IPS DF 6.9 (cell line): ENCODE measurements around the gene SGMS1.

Experiments
- DNase-seq: peaks from one replicate; pipeline ENCODE4 v3.0.0-alpha.2; 2013; ENCODE audit warnings: low read depth, low spot score
- H3K27ac ChIP-seq: one replicate; pipeline ENCODE4 v1.5.1; 2013; ENCODE audit warnings: low read length, control low read depth
- H3K27me3 ChIP-seq: 2 replicates; pipeline ENCODE4 v1.6.1; 2013; ENCODE audit warnings: mild to moderate bottlenecking, low read length; ENCODE audit not compliant: control insufficient read depth, insufficient read depth
- H3K36me3 ChIP-seq: 2 replicates; pipeline ENCODE4 v1.6.1; 2013; ENCODE audit warnings: low read length; ENCODE audit not compliant: control insufficient read depth, insufficient read depth
- H3K4me1 ChIP-seq: 2 replicates; pipeline ENCODE4 v1.6.1; 2013; ENCODE audit warnings: low read length; ENCODE audit not compliant: control insufficient read depth, insufficient read depth
- H3K4me3 ChIP-seq: 2 replicates; pipeline ENCODE4 v1.5.1; 2013; ENCODE audit warnings: mild to moderate bottlenecking, low read length
- H3K9me3 ChIP-seq: 2 replicates; pipeline ENCODE4 v1.6.1; 2013; ENCODE audit warnings: low read length, inconsistent platforms; ENCODE audit not compliant: control insufficient read depth, insufficient read depth
- WGBS: extraction: QIAGEN DNeasy Blood & Tissue Kit; methylation state at CpG from one replicate; pipeline ENCODE4 v1.1.7; 2013; ENCODE audit warnings: mixed read lengths, missing lambda C conversion rate; ENCODE audit not compliant: insufficient read length, insufficient coverage; 5-methylcytosine and 5-hydroxymethylcytosine counted together

Gene SGMS1

DNA sequence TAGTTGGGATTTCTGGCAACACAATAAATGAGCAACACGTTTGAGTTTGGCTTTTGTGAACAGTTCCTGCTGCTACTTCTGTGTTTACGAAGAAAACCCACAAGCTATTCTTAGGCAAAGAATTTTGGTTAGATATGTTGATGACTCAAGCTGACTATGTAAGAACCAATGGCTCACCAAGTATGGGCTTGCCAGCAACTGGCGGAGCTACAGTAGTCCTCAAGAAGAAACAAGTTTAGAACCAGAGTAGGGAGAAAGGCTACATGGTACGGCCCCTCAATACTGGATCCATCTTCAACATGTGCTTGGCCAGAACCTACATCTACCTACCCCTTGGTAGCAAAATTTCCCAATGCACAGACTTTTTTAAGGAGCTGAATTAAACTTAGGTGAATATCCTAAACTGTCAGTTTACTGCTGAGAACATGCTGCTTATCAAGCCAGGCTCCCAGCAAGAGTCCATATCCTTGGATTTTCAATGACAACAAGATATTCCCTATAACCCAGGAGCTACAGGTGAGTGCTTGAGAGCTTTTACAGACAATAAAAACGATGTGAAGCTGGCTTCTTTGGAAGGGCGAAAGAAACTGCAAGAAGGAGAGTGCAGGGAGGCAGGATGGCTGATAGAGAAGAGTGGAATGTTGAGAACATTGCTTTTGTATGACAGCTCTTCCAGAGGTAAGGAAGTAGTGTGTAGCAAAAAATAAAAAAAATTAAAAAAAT is 298.1 kb downstream of the SGMS1 start:
- Histone ChIP-seq H3K4me3 (no peak overlapping the region), H3K27me3 (no peaks in the 10 kb centered on the region), H3K9me3 (no peaks in the 10 kb centered on the region), H3K27ac (no peak overlapping the region), H3K4me1 (peaks cover 8% of the 10 kb centered on the region; the same call in 1 of the 2 replicates), H3K36me3 (no peaks in the 10 kb centered on the region)
- DNase-seq: peak; percentile 7
- WGBS: no CpG with 5 or more reads among the region's 6 CpGs

DNA sequence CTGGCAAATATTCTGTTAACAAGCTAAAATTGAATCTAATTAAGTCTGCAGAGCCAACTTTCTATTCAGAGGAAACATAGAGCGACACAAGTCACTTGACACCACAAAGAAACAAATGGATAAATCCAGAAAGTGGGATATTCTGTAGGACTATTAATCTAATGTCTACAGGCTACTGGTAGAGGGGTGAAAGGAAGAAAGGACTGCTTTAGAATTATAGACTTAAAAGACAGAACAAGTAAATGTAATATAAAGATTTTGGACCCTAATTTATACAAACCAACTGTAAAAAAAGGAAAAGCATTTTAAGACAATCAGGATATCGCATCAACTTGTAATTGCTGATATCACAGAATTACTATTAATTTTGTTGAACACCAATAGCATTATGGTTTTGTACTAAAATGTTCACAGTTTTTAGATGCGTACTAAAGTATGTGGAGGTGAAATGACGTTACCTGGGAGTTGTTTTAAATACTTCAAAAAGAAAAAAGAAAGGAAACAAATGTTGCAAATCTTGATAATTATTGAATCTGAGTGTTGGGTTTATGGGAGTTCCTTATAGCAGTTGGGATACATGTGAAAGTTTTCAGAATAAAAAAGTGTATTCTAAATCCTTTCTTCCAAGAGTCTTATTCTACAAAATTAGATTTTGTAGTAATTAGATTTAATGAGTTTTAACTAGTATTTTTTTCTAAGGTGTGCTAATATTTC is 298.9 kb downstream of the SGMS1 start:
- no peaks in the 10 kb centered on the region for H3K36me3 ChIP-seq
- peaks cover 8% of the 10 kb centered on the region; the same call in 1 of the 2 replicates for H3K4me1 ChIP-seq
- WGBS: no CpG with 5 or more reads among the region's 4 CpGs
- H3K27ac ChIP-seq: no peak overlapping the region
- DNase-seq: no peak
- no peaks in the 10 kb centered on the region for H3K27me3 ChIP-seq
- H3K9me3 ChIP-seq: no peaks in the 10 kb centered on the region
- H3K4me3 ChIP-seq: no peak overlapping the region

DNA sequence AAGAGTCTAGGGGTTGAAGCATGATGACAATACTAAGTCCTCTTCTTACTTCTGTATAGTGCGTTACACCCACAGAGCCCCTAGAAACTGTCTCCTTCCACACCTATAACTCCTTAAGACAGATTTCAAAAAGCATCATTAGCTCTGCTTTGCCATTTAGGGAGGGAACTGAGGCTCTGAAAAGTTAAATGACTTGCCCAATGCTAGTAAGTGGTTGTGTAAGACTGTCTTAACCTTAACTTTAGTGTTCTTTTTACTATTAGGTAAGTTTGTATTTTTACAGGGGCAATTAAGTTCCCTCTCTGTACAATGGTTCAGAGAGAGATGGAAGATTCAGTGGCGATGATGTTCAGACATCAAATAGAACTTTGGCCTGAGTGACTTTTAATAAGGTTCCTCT is 299.7 kb downstream of the SGMS1 start:
- no CpG with 5 or more reads among the region's 2 CpGs for WGBS
- Histone ChIP-seq H3K4me3 (no peak overlapping the region), H3K27me3 (no peaks in the 10 kb centered on the region), H3K4me1 (peaks cover 8% of the 10 kb centered on the region; the same call in 1 of the 2 replicates), H3K27ac (no peak overlapping the region), H3K9me3 (no peaks in the 10 kb centered on the region), H3K36me3 (no peaks in the 10 kb centered on the region)
- no peak for DNase-seq

DNA sequence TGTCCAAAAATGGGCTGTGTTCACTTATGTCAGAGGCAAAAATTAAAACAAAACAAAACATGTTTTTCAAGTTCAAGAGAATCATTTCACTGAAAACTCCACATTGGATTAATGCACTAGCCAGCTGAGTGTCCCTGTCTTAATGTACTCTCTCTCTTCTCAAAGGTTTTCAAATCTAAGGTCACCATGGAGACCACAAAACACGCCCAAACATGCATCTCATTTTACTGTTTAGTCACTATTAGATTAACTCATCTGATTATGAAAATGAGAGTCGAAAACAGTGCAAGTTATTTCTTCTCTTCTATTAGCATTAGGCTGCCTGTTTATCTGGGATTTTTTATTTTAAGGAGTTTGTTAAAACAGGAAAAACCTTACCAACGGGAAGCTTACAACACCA is 301.7 kb downstream of the SGMS1 start:
- Histone ChIP-seq H3K27me3 (no peaks in the 10 kb centered on the region), H3K4me1 (peaks cover 8% of the 10 kb centered on the region; the same call in 1 of the 2 replicates), H3K4me3 (no peak overlapping the region), H3K27ac (no peak overlapping the region), H3K9me3 (no peaks in the 10 kb centered on the region), H3K36me3 (no peaks in the 10 kb centered on the region)
- no peak for DNase-seq
- no CpG with 5 or more reads among the region's 3 CpGs for WGBS

DNA sequence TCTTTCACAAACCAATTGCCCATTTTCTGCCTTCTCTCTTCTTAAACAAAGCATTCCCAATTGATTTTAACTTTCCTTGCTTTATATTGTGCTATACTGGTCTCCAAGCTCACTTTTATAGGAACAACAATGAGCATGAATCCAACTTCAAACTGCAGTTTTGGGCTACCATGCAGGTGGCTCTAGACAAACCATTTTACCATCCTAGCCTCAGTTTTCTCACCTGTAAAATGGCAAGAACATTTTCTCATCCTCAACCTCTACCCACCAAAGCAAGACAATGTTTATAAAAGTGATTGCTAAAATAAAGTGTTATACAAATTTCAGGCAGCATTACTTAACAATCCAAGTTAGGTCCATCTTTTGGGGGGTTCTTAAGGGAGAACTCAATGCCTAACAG is 305.6 kb downstream of the SGMS1 start:
- H3K27me3 ChIP-seq: no peaks in the 10 kb centered on the region
- no peak overlapping the region for H3K27ac ChIP-seq
- no peak overlapping the region for H3K4me3 ChIP-seq
- no peak for DNase-seq
- 0 out of 2 replicates have a peak, but pooled peaks cover 2% of the 10 kb centered on the region for H3K4me1 ChIP-seq
- no peaks in the 10 kb centered on the region for H3K9me3 ChIP-seq
- no peaks in the 10 kb centered on the region for H3K36me3 ChIP-seq

DNA sequence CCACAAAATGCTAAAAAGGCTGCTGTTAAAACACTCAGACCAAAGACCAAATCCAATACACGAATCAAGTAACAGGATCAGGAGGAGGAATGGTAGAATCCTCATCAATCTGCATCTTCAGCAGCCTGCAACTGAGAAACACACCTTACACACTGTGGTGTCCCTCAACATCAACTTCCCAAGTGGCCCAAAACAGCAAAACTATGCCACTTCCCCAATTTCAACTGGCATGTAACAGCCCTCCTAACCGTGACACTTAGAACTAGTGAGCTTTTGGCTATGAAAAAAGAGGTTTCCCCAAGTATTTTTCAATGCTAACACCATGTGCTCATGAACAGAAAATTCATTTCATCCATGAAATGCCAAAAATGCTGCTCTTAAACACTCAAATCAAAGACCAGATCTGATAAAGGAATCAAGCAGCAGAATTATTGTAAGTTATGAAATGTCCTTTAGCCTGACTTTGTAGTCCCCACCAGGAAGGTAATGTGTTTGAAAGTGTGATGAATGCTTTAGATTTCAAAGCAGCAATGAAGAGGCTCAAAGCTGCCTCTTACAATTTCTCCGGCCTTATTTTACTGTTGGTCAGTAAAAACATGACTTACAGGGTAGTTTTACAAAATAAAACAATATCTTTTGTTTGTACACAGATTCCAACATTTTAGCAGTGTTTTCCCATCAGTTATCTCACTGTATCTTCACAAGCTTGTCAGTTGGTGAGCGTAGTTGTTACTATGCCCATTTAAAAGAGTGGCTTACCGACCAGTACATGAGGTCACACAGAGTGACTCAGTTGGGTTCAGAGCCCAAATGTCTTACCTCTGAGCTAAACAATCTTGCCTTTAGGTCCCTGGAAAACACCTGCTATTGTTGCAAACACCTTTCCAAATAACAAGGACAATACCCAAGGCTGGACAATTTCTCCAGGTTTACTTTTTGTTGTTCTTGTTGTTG is 306.8 kb downstream of the SGMS1 start:
- H3K9me3 ChIP-seq: no peaks in the 10 kb centered on the region
- DNase-seq: no peak
- H3K4me1 ChIP-seq: 0 out of 2 replicates have a peak, but pooled peaks cover 2% of the 10 kb centered on the region
- no peaks in the 10 kb centered on the region for H3K36me3 ChIP-seq
- no peaks in the 10 kb centered on the region for H3K27me3 ChIP-seq
- H3K27ac ChIP-seq: no peak overlapping the region
- WGBS: no CpG with 5 or more reads among the region's 5 CpGs
- H3K4me3 ChIP-seq: no peak overlapping the region

DNA sequence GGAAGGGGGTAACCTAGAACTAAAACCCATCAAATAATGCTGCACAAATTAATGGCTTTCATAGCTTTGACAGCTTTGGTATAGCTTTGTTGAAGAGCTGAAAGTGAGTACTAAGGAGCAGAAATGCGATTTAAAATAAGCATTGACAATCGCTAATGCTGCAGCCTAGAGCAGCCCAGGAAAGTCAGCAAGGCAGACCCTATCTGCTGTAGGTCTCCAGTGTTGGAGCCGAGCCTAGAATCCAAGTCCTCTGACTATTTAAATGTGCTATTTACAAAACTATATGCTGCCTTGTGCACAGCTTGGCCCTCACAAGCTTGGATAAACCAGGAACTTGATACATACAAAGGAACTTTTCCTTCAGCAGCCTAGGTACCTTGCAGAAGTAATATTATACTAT is 307.6 kb downstream of the SGMS1 start:
- H3K36me3 ChIP-seq: no peaks in the 10 kb centered on the region
- WGBS: no CpG with 5 or more reads among the region's 3 CpGs
- H3K4me3 ChIP-seq: no peak overlapping the region
- 0 out of 2 replicates have a peak, but pooled peaks cover 2% of the 10 kb centered on the region for H3K4me1 ChIP-seq
- no peak overlapping the region for H3K27ac ChIP-seq
- no peaks in the 10 kb centered on the region for H3K27me3 ChIP-seq
- H3K9me3 ChIP-seq: no peaks in the 10 kb centered on the region
- no peak for DNase-seq

DNA sequence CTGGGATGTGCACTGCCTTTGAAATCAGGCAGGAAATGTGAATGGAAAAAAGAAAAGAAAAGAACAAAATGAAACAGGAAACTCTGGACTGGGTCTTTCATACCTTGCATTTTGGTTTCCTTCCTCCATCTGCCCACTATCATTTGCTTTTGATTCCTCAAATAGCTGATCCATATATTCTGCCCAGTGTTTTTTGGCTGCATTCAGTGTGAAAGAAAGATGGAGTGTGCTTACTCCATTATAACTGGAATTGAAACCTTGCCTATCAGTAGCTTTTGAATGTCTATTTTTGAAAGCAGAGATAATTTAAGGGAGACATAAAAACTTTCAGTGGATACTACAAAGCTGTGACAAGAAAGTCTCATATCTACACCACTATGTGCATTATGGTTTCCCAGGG is 308.3 kb downstream of the SGMS1 start:
- Histone ChIP-seq H3K27me3 (no peaks in the 10 kb centered on the region), H3K9me3 (no peaks in the 10 kb centered on the region), H3K4me1 (0 out of 2 replicates have a peak, but pooled peaks cover 2% of the 10 kb centered on the region), H3K27ac (no peak overlapping the region), H3K4me3 (no peak overlapping the region), H3K36me3 (no peaks in the 10 kb centered on the region)
- no peak for DNase-seq

DNA sequence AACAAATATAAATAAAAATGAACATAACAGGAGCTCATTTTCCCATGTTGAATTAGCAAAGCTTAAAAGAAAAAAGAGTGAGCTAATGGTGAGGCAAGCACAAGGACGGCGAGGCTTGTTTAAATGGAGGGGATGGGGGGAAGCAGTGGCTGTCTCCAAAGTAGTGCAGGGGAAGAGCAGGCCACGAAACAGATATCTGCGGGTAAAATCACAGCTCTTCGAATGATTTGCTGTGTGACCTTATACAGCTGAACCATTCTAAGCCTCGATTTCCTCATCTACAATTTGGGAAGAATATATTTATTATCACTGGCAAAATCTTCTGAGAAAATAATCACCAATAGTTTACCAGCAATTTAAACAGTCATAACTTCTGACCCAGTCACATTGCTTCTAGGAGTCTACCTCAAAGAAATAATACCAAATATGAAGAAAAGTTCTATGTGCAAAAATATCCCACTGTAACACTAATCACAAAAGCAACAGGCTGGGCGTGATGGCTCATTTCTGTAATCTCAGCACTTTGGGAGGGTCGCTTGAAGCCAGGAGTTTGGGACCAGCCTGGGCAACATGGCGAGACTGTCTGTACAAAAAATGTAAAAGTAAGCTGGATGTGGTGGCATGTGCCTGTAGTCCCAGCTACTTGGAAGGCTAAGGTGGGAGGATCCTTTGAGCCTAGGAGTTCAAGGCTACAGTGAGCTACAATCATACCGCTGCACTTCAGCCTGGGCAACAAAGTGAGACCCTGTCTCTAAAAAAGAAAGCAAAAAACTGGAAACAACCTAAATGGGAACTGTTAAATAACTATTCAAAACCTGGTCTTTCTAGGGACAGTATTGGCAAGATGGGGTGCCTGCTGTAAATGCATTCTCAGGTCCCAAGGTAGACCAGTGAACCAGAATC is 309.3 kb downstream of the SGMS1 start:
- Histone ChIP-seq H3K27ac (no peak overlapping the region), H3K9me3 (no peaks in the 10 kb centered on the region), H3K27me3 (no peaks in the 10 kb centered on the region), H3K36me3 (no peaks in the 10 kb centered on the region; the same call in 1 of the 2 replicates), H3K4me3 (no peak overlapping the region), H3K4me1 (0 out of 2 replicates have a peak, but pooled peaks cover 2% of the 10 kb centered on the region)
- no CpG with 5 or more reads among the region's 10 CpGs for WGBS
- no peak for DNase-seq
